HG02870 (cell line): ENCODE data around the gene VWA3A.
"Not testable (repeated sequence)": the region's sequence is repeated elsewhere in the genome, so short reads cannot be mapped to it uniquely, and the experiment has no call there.

ENCODE experiments used
- ATAC-seq: cut with Tn5 transposase; IDR thresholded peaks from one replicate; pipeline ENCODE4 v1.9.1; 2021; ENCODE audit warnings: mild to moderate bottlenecking, moderate library complexity; ENCODE audit not compliant: unreplicated experiment

Gene VWA3A

GRCh38 chr16:22181843-22182242 is 89.5 kb downstream of the VWA3A start:
- no peak for ATAC-seq

- ATAC-seq = no peak
Measured at GRCh38 chr16:22183335-22183734, 91.0 kb downstream of the VWA3A start.

GRCh38 chr16:22183901-22184614 is 91.7 kb downstream of the VWA3A start:
- no peak for ATAC-seq

GRCh38 chr16:22184615-22184968 is 92.3 kb downstream of the VWA3A start:
- ATAC-seq = no peak

- no peak for ATAC-seq
Measured at GRCh38 chr16:22186517-22186916, 94.2 kb downstream of the VWA3A start.

GRCh38 chr16:22188267-22188594 is 95.9 kb downstream of the VWA3A start:
- no peak for ATAC-seq

GRCh38 chr16:22188595-22189442 is 96.5 kb downstream of the VWA3A start:
- no peak for ATAC-seq

- no peak for ATAC-seq
Measured at GRCh38 chr16:22189473-22190080, 97.2 kb downstream of the VWA3A start.

GRCh38 chr16:22190081-22190775 is 97.9 kb downstream of the VWA3A start:
- peak; percentile 55 for ATAC-seq

- ATAC-seq = peak; percentile 43
Measured at GRCh38 chr16:22190776-22191531, 98.6 kb downstream of the VWA3A start.

GRCh38 chr16:22191532-22192260 is 99.4 kb downstream of the VWA3A start:
- no peak for ATAC-seq

- no peak for ATAC-seq
Measured at GRCh38 chr16:22192261-22193062, 100.1 kb downstream of the VWA3A start.

GRCh38 chr16:22193063-22193411 is 100.7 kb downstream of the VWA3A start:
- no peak for ATAC-seq

- ATAC-seq = no peak
Measured at GRCh38 chr16:22194707-22195444, 102.5 kb downstream of the VWA3A start.

- no peak for ATAC-seq
Measured at GRCh38 chr16:22195445-22195694, 103.0 kb downstream of the VWA3A start.

- ATAC-seq = no peak
Measured at GRCh38 chr16:22195695-22196558, 103.6 kb downstream of the VWA3A start.

GRCh38 chr16:22196559-22197168 is 104.3 kb downstream of the VWA3A start:
- ATAC-seq = not testable (repeated sequence)
